Esophagus squamous epithelium (tissue), 5 donors: Measurements from ENCODE around the gene LPO. TPM values are rescaled to one million over a fixed set of nuclear protein-coding genes. Genes with fewer than 3 reads are reported as not detected.

Experiments
- DNase-seq: peaks from one replicate; lab custom pipeline; 2025; lab: John Stamatoyannopoulos, UW
- H3K27ac ChIP-seq, 4 donors: fragments of 200-600 bp; sonication (generic); one replicate each; pipeline ENCODE4 v1.5.1; 2016 to 2019; ENCODE audit warnings: mild to moderate bottlenecking in 1 of 4
- H3K27me3 ChIP-seq, 4 donors: fragments of 200-600 bp; sonication (generic); 1 replicate in 3 of 4; 2 replicates in 1 of 4; pipeline versions ENCODE4 v1.5.1 to v1.6.0; 2017 to 2021; ENCODE audit warnings: antibody characterized with exemption in 1 of 4
- H3K36me3 ChIP-seq, 3 donors: fragments of 200-600 bp; sonication (generic); one replicate each; pipeline ENCODE4 v1.5.1; 2016 to 2019
- H3K4me1 ChIP-seq, 3 donors: fragments of 200-600 bp; sonication (generic); one replicate each; pipeline ENCODE4 v1.5.1; 2017 to 2019
- H3K4me3 ChIP-seq, 4 donors: fragments of 200-600 bp; sonication (generic); 1 replicate in 3 of 4; 2 replicates in 1 of 4; pipeline ENCODE4 v1.5.1; 2016 to 2019; ENCODE audit warnings: mild to moderate bottlenecking in 2 of 4, moderate library complexity in 1 of 4
- H3K9me3 ChIP-seq, 3 donors: fragments of 200-600 bp; sonication (generic); one replicate each; pipeline ENCODE4 v1.5.1; 2016 to 2019
- POLR2A ChIP-seq, 4 donors: fragments of 450-650 bp; IDR thresholded peaks; one replicate each; pipeline ENCODE4 v1.6.1; 2017; ENCODE audit warnings: antibody characterized with exemption in 4 of 4, mild to moderate bottlenecking in 4 of 4, moderate library complexity in 3 of 4
- WGBS, 2 donors: methylation state at CpG; one replicate each; pipeline ENCODE4 v1.1.5; 2018; 5-methylcytosine and 5-hydroxymethylcytosine counted together
- intact Hi-C: fragments of 100-400 bp; cut with DNase I; formaldehyde crosslinking; loops from one replicate; pipeline ENCODE4 v1.15.0; 2022
- total RNA-seq, 4 donors: library from RNA; depleted of rRNA; stranded (reverse); fragments of >200 nt; gene quantifications; one replicate each; pipeline ENCODE4 v1.1.0, GENCODE V29; 2016
- TF ChIP-seq, protein P1 (sequence below), 6 experiments: fragments of 450-650 bp in 4 of 6; fragments of 200-600 bp in 2 of 6; sonication (generic) in 2 of 6; IDR thresholded peaks; one replicate each; pipeline ENCODE4 v1.5.1; 2016 to 2019; ENCODE audit warnings: antibody characterized with exemption in 6 of 6, mild to moderate bottlenecking in 4 of 6, moderate library complexity in 4 of 6
- donor health status: DM: yes; HTN: yes; CAD: no.

Gene LPO
- total RNA-seq, 4 donors from 2014 or later, result 0.27 to 2.5 TPM; not detected in 2

DNA sequence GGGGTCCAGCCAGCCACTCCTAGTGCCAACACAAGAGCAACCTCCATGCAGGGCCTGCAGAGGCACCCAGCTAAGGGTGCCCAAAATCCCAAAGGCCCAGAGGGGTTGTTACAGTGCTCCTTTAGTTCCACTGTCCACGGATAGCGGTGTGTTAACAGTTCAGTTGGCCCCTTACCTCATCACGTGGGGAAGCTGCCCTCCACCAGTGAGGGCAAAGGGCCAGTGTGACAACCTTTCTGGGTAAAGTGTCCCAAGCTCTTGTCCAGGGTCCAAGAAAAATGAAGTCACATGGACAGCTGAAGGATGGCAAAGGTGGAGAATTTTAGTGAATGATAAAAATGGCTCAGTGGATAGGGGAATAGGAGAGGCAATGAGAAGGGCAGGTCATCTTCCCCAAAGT lies 10.7 kb upstream of the LPO start:
- Histone ChIP-seq H3K27me3 (peaks cover 0 to 45% (median 0%) of the 10 kb centered on the region in 4 donors), H3K27ac (no peak overlapping the region), H3K4me1 (no peaks in the 10 kb centered on the region), H3K36me3 (no peaks in the 10 kb centered on the region), H3K4me3 (no peak overlapping the region), H3K9me3 (no peaks in the 10 kb centered on the region)
- no peak for TF ChIP-seq POLR2A (IDR thresholded peaks at IDR 0.05)
- TF ChIP-seq, protein P1, sequence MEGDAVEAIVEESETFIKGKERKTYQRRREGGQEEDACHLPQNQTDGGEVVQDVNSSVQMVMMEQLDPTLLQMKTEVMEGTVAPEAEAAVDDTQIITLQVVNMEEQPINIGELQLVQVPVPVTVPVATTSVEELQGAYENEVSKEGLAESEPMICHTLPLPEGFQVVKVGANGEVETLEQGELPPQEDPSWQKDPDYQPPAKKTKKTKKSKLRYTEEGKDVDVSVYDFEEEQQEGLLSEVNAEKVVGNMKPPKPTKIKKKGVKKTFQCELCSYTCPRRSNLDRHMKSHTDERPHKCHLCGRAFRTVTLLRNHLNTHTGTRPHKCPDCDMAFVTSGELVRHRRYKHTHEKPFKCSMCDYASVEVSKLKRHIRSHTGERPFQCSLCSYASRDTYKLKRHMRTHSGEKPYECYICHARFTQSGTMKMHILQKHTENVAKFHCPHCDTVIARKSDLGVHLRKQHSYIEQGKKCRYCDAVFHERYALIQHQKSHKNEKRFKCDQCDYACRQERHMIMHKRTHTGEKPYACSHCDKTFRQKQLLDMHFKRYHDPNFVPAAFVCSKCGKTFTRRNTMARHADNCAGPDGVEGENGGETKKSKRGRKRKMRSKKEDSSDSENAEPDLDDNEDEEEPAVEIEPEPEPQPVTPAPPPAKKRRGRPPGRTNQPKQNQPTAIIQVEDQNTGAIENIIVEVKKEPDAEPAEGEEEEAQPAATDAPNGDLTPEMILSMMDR (IDR thresholded peaks at IDR 0.05), result no peak
- 71 to 76% methylated on average over 3 of the region's 3 CpGs for WGBS, 2 donors
- DNase-seq, result no peak
- intact Hi-C loops, result no loop called here

DNA sequence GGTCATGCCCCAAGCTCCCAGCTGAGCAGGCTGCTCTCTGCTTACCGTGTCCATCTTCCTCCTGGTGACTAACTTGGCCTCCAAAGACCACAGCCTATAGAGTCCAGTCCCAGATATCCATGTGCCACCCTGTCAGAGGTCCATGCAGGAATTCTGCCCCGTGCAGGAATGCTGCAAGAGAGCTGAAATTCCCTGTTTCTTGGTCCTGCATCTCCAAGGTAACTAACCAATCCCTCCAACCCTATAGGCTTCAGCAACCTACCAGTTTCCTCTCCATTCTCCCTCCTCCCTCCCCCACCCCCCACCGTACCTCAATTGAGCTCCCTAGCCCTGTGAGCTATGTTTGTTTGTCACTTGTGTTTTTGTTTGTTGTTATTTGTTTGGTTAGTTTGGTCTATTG lies 9.7 kb upstream of the LPO start:
- H3K9me3 ChIP-seq, result no peaks in the 10 kb centered on the region
- no peak for TF ChIP-seq POLR2A (IDR thresholded peaks at IDR 0.05)
- TF ChIP-seq, protein P1 (IDR thresholded peaks at IDR 0.05), result no peak
- no peak overlapping the region for H3K4me3 ChIP-seq
- H3K27ac ChIP-seq, result no peak overlapping the region
- WGBS, 2 donors, result 28 to 40% methylated on average over 2 to 3 of the region's 3 CpGs
- intact Hi-C loops, result no loop called here
- no peak for DNase-seq
- H3K36me3 ChIP-seq, result no peaks in the 10 kb centered on the region
- H3K4me1 ChIP-seq, result no peaks in the 10 kb centered on the region
- H3K27me3 ChIP-seq, result peaks cover 0 to 53% (median 0%) of the 10 kb centered on the region in 4 donors

DNA sequence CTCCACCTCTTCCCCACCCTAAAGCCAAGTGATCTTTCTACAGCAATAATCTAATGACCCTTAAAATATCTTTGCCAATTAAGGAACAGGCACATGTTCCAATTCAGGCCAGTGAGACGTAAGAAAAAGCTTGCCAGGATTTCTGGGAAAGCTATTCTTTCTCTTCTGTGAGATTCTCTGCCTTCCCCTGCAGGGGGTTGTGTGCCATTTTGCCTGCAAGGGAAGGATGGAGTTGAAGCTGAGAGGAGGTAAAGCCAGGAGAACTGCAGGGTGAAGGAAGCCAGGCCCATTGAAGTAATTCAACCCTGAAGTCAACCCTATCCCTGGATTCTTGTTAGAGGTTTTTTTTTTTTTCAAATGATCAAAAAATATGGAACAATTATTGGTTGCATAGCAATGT lies 9.0 kb upstream of the LPO start:
- TF ChIP-seq, protein P1 (IDR thresholded peaks at IDR 0.05), result no peak
- no peak for TF ChIP-seq POLR2A (IDR thresholded peaks at IDR 0.05)
- Histone ChIP-seq H3K27ac (no peak overlapping the region), H3K4me1 (no peaks in the 10 kb centered on the region), H3K4me3 (no peak overlapping the region), H3K9me3 (no peaks in the 10 kb centered on the region), H3K27me3 (peaks cover 0 to 60% (median 0%) of the 10 kb centered on the region in 4 donors), H3K36me3 (no peaks in the 10 kb centered on the region)
- intact Hi-C loops, result no loop called here
- no peak for DNase-seq
- 55 to 100% methylated on average over 1 of the region's 1 CpG for WGBS, 2 donors

DNA sequence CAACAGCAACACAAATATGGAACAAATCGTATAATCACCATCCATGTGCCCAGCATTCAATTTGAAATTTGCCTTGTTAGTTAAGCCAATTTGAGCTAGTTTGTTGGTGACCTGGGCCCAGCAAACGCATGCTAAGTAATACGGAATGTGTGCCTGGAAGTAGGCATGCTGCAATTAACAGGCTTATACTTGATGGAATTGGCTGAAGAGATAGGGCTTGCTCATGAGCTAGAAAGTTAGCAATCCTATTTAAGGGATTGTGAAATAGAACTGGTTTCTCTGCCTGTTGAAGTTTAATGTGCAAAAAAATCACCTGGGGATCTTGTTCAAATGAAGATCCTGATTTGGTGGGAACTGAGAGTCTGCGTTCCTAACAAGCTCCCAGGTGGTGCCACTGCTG lies 8.5 kb upstream of the LPO start:
- H3K27me3 ChIP-seq, result peaks cover 0 to 65% (median 0%) of the 10 kb centered on the region in 4 donors
- 63 to 74% methylated on average over 4 of the region's 4 CpGs for WGBS, 2 donors
- no peak for DNase-seq
- no peak overlapping the region for H3K4me3 ChIP-seq
- H3K27ac ChIP-seq, result no peak overlapping the region
- no peak for TF ChIP-seq POLR2A (IDR thresholded peaks at IDR 0.05)
- TF ChIP-seq, protein P1 (IDR thresholded peaks at IDR 0.05), result no peak
- no peaks in the 10 kb centered on the region for H3K36me3 ChIP-seq
- intact Hi-C loops, result no loop called here
- H3K4me1 ChIP-seq, result no peaks in the 10 kb centered on the region
- no peaks in the 10 kb centered on the region for H3K9me3 ChIP-seq

DNA sequence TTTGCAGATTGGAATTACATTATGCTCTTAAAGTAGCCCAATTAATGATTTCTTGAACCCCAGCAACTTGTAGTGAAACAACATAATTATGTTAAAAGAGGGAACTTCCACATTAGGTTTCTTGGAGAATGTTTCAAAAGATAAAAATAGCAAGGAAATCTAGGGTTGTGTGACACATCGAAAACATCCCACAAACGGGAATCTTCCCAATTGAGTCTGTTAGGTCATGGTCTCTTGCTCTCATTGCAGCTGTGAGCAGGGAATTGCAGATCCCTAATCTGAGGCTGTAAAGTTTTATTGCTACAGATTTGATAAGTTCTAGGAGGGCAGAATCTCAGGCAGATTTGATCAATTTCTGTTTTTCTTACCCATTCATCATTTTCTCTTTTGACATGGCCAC lies 6.7 kb upstream of the LPO start:
- H3K4me1 ChIP-seq, result no peaks in the 10 kb centered on the region
- H3K4me3 ChIP-seq, result no peak overlapping the region
- H3K9me3 ChIP-seq, result no peaks in the 10 kb centered on the region
- H3K36me3 ChIP-seq, result no peaks in the 10 kb centered on the region
- TF ChIP-seq, protein P1 (IDR thresholded peaks at IDR 0.05), result no peak
- no peak for TF ChIP-seq POLR2A (IDR thresholded peaks at IDR 0.05)
- H3K27me3 ChIP-seq, result peaks cover 0 to 75% (median 0%) of the 10 kb centered on the region in 4 donors
- H3K27ac ChIP-seq, result no peak overlapping the region
- WGBS, 2 donors, result 62 to 76% methylated on average over 2 of the region's 2 CpGs
- no peak for DNase-seq
- intact Hi-C loops, result no loop called here
